ENCODE data around the gene PLK3. TPM values are rescaled to one million over a fixed set of nuclear protein-coding genes. Genes with fewer than 3 reads are reported as not detected.
"Not testable (repeated sequence)": the region's sequence is repeated elsewhere in the genome, so short reads cannot be mapped to it uniquely, and the experiment has no call there.

Gene PLK3
- total RNA-seq, 1 donor from 2014 or later, result 40.0 TPM

- DNase-seq (ENCODE audit: low read depth), result peak; percentile 88
Measured at GRCh38 chr1:44808063-44808937, 8.1 kb downstream of the PLK3 start, which contains the start of gene BTBD19. BTBD19 (plus strand) TSS chr1:44808523; CDS start chr1:44808821, 298 bp downstream.

GRCh38 chr1:44808938-44809917, 9.1 kb downstream of the PLK3 start:
- DNase-seq (ENCODE audit: low read depth), result peak; percentile 68

DNA sequence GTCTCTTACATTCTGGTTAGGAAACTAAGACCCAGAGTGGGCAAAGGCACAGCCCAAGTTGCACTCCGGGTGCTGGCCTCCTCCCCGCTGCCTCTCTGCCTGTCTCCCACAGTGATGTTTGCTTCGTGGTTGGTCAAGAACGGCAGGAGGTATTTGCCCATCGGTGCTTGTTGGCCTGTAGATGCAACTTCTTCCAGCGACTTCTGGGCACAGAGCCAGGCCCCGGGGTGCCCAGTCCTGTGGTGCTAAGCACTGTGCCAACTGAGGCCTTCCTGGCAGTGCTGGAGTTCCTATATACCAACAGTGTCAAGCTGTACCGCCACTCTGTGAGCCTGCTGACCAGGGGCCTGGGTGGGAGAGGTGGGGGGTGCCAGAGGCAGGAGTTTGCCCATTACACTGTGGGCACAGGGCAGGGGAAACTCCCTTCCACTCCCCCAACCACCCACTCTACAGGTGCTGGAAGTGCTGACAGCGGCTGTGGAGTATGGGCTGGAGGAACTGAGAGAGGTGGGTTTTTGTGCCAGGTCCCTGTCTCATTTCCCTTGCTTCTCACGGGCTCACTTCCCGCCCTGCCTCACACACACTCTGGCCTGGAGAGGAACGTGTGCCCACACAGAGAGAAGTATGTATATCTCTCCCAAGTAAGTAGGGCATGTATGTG, 10.1 kb downstream of the PLK3 start:
- DNase-seq (ENCODE audit: low read depth), result no peak

GRCh38 chr1:44810762-44811105, 10.6 kb downstream of the PLK3 start:
- not testable (repeated sequence) for DNase-seq (ENCODE audit: low read depth)

DNA sequence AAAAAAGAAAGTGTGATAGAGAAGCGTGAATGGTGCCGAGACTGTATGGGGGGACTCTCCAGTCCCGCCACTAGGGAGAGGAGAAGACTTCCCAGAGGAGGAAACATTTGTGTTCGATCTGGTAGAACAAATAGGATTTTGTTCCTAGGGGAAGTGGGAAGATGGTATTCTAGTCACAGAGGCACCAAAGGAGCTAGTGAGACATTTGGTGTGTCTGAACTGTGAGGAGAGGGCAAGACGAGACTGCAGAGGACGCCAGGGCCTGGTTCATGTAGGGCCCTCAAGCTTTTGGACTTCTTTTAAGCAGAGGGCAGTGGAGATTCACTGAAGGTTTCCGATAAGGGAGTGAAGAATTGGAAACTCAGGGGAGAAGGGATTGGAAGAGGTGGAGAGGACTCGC, 11.1 kb downstream of the PLK3 start:
- DNase-seq (ENCODE audit: low read depth), result no peak

DNA sequence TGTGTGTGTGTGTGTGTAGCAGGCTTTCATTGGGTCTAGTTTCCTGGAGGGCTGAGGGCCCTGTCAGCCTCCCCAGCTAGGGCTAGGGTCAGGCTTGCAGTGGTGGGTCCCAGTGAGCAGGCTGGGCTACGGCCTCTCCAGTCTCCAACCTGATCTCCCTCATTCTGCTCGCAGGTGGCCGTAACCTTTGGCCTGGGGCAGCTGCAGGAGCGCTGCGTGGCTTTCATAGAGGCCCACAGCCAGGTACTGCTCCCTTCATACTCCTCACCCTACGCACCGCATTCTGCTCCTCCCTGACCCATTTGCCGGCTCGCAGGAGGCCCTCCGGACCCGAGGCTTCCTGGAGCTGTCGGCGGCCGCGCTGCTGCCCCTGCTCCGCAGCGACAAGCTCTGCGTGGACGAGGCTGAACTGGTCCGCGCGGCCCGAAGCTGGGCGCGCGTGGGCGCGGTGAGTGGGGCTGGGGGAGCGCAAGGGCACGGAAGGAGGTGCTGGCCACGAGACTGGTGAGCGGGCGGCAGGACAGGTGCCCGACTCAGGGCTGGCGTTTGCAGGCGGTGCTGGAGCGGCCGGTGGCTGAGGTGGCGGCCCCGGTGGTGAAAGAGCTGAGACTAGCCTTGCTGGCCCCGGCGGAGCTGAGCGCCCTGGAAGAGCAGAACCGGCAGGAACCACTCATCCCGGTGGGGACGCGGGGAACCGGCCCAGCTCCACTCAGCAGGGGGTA, 12.8 kb downstream of the PLK3 start:
- no peak for DNase-seq (ENCODE audit: low read depth)

GRCh38 chr1:44815926-44816325, 15.7 kb downstream of the PLK3 start:
- not testable (repeated sequence) for DNase-seq (ENCODE audit: low read depth)

DNA sequence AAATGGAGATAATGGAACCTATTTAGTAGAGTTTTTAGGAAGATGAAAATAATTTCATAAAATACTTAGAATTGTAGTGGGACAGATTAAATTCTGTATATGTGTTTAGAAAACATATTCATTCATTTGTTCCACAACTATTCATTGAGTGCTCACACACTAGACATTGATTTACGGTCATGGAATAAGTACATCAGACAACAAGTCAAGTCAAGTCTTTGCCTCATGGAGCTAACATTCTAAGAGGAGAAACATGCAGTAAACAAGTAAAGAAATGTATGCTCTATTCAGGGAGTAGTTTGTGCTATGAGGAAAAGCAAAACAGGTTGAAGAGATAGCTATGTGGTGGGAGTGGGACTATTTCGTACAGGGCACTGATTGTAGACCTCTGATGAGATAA, 17.1 kb downstream of the PLK3 start:
- DNase-seq (ENCODE audit: low read depth), result no peak

GRCh38 chr1:44817771-44818495, 17.8 kb downstream of the PLK3 start:
- no peak for DNase-seq (ENCODE audit: low read depth)

DNA sequence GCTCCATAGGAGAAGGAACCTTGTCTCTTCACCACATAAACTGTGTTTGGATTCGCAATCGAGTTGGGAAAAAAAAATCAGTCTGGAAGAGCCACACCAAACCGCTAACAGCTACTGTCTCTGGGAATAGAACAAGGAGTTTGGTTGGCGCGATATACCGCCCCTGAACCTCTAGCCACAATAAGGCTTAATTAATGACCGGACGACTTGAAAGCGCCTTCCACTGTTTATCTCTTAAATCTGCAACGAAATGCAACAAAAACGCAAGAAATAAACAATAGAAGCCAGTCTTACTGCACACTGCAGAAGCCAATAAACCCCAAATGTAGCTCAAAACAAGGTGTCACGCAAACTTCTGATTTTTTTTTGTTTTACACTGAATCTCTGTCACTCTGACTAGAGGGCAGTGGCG, 19.0 kb downstream of the PLK3 start:
- peak; percentile 59 for DNase-seq (ENCODE audit: low read depth)

- DNase-seq (ENCODE audit: low read depth), result peak; percentile 86
Measured at GRCh38 chr1:44819608-44820327, 19.6 kb downstream of the PLK3 start.

GRCh38 chr1:44820328-44821239, 20.4 kb downstream of the PLK3 start:
- no peak for DNase-seq (ENCODE audit: low read depth)

GRCh38 chr1:44821240-44821715, 21.1 kb downstream of the PLK3 start:
- DNase-seq (ENCODE audit: low read depth), result no peak

DNA sequence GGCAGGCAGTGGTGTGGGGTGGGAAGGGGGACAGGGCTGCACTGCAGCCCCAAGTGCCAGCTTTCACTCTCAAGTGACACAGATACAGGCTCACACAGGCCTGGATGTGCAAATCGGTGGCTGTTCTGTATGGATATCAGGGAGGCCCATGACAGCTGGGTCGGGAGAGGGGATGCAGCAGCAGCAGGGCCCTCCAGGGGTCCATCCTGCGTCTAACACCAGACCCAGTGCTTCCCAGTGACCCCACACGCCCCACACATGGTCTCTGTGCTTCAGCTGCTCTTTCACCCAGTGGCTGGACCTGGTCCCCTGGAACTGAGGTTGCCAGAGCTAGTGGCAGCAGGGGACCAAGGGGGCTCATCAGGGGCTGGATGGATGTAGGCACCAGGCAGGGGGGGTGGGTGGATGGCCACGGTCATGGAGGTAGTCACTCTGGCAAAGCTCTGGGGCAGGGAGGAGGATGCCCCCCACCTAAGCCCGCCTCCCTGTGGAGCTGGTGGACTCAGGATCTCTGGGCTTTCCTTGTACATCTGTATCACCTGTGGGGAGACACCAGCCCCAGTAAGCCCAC, 22.0 kb downstream of the PLK3 start:
- no peak for DNase-seq (ENCODE audit: low read depth)

DNA sequence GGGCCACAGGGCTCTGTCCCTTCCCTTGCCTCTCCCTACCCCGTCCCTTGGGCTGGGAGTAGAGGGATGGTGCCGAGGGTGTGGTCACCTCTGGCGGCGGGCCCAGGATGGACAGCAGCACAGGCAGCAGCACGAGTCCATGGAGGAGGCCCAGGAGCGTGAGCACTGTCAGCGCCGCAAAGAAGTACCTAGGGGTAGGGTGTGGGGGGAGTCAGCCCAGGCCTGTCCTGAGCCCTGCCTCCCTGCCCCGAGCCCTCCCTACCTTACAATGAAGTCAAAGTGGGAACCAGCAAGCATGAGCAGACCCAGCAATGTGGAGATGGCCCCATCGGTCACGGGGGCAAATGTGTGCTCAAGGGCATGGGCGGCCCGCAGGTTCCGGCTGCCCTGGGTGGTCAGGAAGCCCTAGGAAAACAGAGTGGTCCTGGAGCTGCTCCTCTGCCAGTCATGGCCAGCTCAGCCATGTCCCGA, 22.8 kb downstream of the PLK3 start:
- DNase-seq (ENCODE audit: low read depth), result no peak

DNA sequence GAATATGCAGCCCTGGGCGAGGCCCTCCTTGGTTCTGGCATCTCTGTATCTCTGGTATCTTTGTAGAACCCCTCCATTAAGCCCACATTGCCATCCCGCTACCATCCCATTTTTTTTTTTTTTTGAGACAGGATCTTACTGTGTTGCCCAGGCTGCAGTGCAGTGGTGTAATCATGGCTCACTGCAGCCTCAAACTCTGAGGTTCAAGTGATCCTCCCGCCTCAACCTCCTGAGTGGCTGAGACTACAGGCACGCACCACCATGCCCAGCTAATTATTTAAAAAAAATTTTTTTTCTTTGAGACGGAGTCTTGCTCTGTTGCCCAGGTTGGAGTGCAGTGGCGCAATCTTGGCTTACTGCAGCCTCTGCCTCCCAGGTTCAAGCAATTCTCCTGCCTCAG, 24.2 kb downstream of the PLK3 start:
- DNase-seq (ENCODE audit: low read depth), result not testable (repeated sequence)

GRCh38 chr1:44826375-44827196, 26.4 kb downstream of the PLK3 start:
- DNase-seq (ENCODE audit: low read depth), result no peak

Measured in myocyte (in vitro differentiated cells).